Measurements from ENCODE around the gene KRTAP16-1. TPM values are rescaled to one million over a fixed set of nuclear protein-coding genes. Genes with fewer than 3 reads are reported as not detected.
"Not testable (repeated sequence)": the region's sequence is repeated elsewhere in the genome, so short reads cannot be mapped to it uniquely, and the experiment has no call there.

KRTAP16-1 gene
- total RNA-seq, 1 experiment from 2014 or later, result not detected

DNA sequence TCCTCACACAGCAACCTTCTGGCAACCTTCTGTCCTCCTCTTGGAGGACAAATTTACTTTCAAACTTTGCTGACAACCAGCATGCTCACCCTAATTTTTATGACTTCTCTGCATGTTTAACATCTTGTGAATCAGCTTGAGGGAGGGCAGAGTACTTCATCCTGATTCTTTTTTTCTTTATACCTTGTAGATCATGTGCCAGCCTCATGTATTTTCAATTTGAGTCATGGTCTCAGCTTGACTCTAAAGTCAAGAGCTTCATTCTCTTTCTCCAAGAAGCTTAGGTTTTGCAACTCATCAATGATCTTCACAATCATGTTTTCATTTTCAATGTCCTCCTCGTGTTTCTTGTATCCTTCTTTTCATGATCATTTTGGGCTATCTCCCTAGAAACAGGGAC is 37.3 kb downstream of the KRTAP16-1 start:
- intact Hi-C loops (cut with micrococcal nuclease), result no loop called here
- ChIA-PET POLR2A (no interaction called here), CTCF (no interaction called here)
- peaks cover 15% of the 10 kb centered on the region for H3K27me3 Mint-ChIP-seq (ENCODE audit: insufficient read depth, unreplicated experiment)
- no peaks in the 10 kb centered on the region for H3K36me3 Mint-ChIP-seq (ENCODE audit: insufficient read depth, unreplicated experiment)
- H3K27ac Mint-ChIP-seq (ENCODE audit: low read depth, unreplicated experiment), result no peak overlapping the region
- H3K4me1 Mint-ChIP-seq (ENCODE audit: insufficient read depth, unreplicated experiment), result no peaks in the 10 kb centered on the region
- H3K9me3 Mint-ChIP-seq (ENCODE audit: unreplicated experiment), result no peaks in the 10 kb centered on the region
- no TSS peak for BruUV-seq (replicated peaks)
- DNase-seq (ENCODE audit: unreplicated experiment), result no peak
- no peak overlapping the region for H3K4me3 Mint-ChIP-seq (ENCODE audit: unreplicated experiment)
- TF ChIP-seq, protein P1, sequence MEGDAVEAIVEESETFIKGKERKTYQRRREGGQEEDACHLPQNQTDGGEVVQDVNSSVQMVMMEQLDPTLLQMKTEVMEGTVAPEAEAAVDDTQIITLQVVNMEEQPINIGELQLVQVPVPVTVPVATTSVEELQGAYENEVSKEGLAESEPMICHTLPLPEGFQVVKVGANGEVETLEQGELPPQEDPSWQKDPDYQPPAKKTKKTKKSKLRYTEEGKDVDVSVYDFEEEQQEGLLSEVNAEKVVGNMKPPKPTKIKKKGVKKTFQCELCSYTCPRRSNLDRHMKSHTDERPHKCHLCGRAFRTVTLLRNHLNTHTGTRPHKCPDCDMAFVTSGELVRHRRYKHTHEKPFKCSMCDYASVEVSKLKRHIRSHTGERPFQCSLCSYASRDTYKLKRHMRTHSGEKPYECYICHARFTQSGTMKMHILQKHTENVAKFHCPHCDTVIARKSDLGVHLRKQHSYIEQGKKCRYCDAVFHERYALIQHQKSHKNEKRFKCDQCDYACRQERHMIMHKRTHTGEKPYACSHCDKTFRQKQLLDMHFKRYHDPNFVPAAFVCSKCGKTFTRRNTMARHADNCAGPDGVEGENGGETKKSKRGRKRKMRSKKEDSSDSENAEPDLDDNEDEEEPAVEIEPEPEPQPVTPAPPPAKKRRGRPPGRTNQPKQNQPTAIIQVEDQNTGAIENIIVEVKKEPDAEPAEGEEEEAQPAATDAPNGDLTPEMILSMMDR (IDR thresholded peaks at IDR 0.05; ENCODE audit: unreplicated experiment), result no peak

DNA sequence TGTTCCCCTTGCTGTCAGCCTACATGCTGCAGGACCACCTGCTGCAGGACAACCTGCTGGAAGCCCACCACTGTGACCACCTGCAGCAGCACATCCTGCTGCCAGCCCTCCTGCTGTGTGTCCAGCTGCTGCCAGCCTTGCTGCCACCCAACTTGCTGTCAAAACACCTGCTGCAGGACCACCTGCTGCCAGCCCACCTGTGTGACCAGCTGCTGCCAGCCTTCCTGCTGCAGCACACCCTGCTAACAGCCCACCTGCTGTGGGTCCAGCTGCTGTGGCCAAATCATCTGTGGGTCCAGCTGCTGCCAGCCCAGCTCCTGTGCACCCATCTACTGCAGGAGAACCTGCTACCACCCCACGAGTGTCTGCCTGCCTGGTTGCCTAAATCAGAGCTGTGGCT is 37.8 kb downstream of the KRTAP16-1 start:
- H3K9me3 Mint-ChIP-seq (ENCODE audit: unreplicated experiment); intact Hi-C loops (cut with micrococcal nuclease); H3K4me3 Mint-ChIP-seq (ENCODE audit: unreplicated experiment); H3K27me3 Mint-ChIP-seq (ENCODE audit: insufficient read depth, unreplicated experiment); POLR2A ChIA-PET; DNase-seq (ENCODE audit: unreplicated experiment); H3K36me3 Mint-ChIP-seq (ENCODE audit: insufficient read depth, unreplicated experiment); H3K27ac Mint-ChIP-seq (ENCODE audit: low read depth, unreplicated experiment); CTCF ChIA-PET; H3K4me1 Mint-ChIP-seq (ENCODE audit: insufficient read depth, unreplicated experiment); BruUV-seq (replicated peaks): not testable (repeated sequence)

DNA sequence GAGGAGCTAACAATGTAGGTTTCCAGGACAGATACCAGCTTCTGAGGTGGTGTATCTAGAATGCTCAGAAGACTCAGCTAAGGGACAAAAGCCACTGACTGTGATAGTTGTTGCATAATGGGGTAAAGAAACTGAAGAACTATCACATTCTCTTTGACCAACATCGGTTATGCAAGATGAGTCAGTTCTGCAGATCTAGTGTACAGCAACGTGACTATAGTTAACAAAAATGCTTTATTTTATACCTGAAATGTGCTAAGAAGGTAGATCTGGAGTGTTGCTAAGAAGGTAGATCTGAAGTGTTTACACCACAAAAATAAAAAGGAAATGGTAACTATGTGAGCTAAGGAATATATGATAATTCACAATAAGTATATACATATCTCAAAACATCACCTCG is 41.4 kb downstream of the KRTAP16-1 start:
- peaks cover 24% of the 10 kb centered on the region for H3K27me3 Mint-ChIP-seq (ENCODE audit: insufficient read depth, unreplicated experiment)
- no peaks in the 10 kb centered on the region for H3K4me1 Mint-ChIP-seq (ENCODE audit: insufficient read depth, unreplicated experiment)
- no peak overlapping the region for H3K4me3 Mint-ChIP-seq (ENCODE audit: unreplicated experiment)
- TF ChIP-seq, protein P1 (IDR thresholded peaks at IDR 0.05; ENCODE audit: unreplicated experiment), result no peak
- no peak for DNase-seq (ENCODE audit: unreplicated experiment)
- H3K9me3 Mint-ChIP-seq (ENCODE audit: unreplicated experiment), result no peaks in the 10 kb centered on the region
- H3K27ac Mint-ChIP-seq (ENCODE audit: low read depth, unreplicated experiment), result no peak overlapping the region
- BruUV-seq (replicated peaks), result no TSS peak
- ChIA-PET CTCF (no interaction called here), POLR2A (no interaction called here)
- no peaks in the 10 kb centered on the region for H3K36me3 Mint-ChIP-seq (ENCODE audit: insufficient read depth, unreplicated experiment)
- intact Hi-C loops (cut with micrococcal nuclease), result no loop called here

DNA sequence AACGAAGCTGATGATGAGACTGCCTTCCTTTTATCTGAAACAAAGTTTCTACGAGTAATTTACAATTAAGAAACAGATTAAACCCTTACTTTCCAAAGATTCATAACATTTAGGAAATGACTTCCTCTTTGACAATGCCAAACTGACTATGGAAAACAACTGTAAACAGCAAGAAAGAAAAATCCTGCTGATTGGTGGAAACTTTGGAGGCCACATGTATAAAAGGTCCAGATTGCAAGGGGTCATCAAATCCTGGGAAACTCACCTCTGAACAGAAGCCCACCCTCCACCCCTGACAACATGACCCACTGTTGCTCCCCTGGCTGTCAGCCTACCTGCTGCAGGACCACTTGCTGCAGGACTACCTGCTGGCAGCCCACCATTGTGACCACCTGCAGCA is 44.0 kb downstream of the KRTAP16-1 start, which contains the start of gene KRTAP9-6:
KRTAP9-6 (plus strand) TSS at position 301 of the 400 bp plus-strand sequence; CDS start at position 301, 0 bp downstream.
- Mint-ChIP-seq H3K27me3 (ENCODE audit: insufficient read depth, unreplicated experiment) (peaks cover 51% of the 10 kb centered on the region), H3K36me3 (ENCODE audit: insufficient read depth, unreplicated experiment) (no peaks in the 10 kb centered on the region), H3K27ac (ENCODE audit: low read depth, unreplicated experiment) (no peak within 1 kb of the TSS), H3K4me3 (ENCODE audit: unreplicated experiment) (no peak within 1 kb of the TSS), H3K9me3 (ENCODE audit: unreplicated experiment) (no peaks in the 10 kb centered on the region), H3K4me1 (ENCODE audit: insufficient read depth, unreplicated experiment) (no peaks in the 10 kb centered on the region)
- intact Hi-C loops (cut with micrococcal nuclease), result no loop called here
- CTCF ChIA-PET, result no interaction called here
- no peak for DNase-seq (ENCODE audit: unreplicated experiment)
- TF ChIP-seq, protein P1 (IDR thresholded peaks at IDR 0.05; ENCODE audit: unreplicated experiment), result no peak
- no TSS peak for BruUV-seq (replicated peaks)
- POLR2A ChIA-PET, result no interaction called here

DNA sequence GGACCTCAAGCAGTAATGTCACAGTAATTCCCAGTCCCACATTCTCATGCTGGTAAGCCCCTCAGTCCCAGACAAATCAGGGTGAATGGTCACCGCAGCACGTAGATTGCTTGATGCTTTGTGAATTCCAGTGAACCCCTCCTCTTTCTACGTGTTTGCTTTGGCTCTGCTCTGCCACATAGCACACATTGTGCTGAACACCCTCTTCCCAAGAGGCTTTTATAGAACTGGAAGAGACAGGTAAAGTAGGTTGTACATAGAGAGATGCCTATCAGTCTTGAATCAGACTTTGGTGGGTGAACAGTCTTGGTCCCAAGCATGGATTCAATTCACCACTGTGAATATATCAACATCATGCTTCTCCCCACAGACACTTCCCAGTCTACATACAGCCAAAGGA is 44.5 kb downstream of the KRTAP16-1 start:
- no peak for DNase-seq (ENCODE audit: unreplicated experiment)
- Mint-ChIP-seq H3K27ac (ENCODE audit: low read depth, unreplicated experiment) (no peak overlapping the region), H3K27me3 (ENCODE audit: insufficient read depth, unreplicated experiment) (peaks cover 55% of the 10 kb centered on the region), H3K4me3 (ENCODE audit: unreplicated experiment) (no peak overlapping the region), H3K9me3 (ENCODE audit: unreplicated experiment) (no peaks in the 10 kb centered on the region), H3K36me3 (ENCODE audit: insufficient read depth, unreplicated experiment) (no peaks in the 10 kb centered on the region), H3K4me1 (ENCODE audit: insufficient read depth, unreplicated experiment) (no peaks in the 10 kb centered on the region)
- CTCF ChIA-PET, result no interaction called here
- TF ChIP-seq, protein P1 (IDR thresholded peaks at IDR 0.05; ENCODE audit: unreplicated experiment), result no peak
- POLR2A ChIA-PET, result no interaction called here
- no TSS peak for BruUV-seq (replicated peaks)
- intact Hi-C loops (cut with micrococcal nuclease), result no loop called here
